ENCODE data around the gene RELN. TPM values are rescaled to one million over a fixed set of nuclear protein-coding genes. Genes with fewer than 3 reads are reported as not detected.

The RELN gene
- polyA plus RNA-seq, 1 donor: 5.0 TPM

DNA sequence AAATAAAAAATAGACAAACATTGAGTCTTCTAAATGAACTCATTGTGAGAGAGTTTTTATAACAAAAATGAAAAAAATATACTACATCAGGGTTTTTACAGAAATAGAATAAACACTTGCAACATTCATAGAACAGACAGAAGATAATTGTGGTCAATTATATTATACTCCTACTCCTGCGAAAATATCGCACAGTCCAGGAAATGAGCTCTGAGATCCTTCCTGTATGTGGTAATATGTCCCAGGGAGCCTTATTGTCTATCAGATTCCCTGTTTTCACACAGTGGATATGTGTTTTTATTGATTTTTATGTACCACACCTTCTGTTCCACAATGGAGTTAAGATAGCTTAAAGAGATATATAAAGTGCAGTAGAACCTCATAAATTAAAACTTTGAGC is 27.5 kb upstream of the RELN start:
- H3K9me3 ChIP-seq (ENCODE audit: control insufficient read depth, low read depth, low read length): peaks cover 3% of the 10 kb centered on the region
- H3K27me3 ChIP-seq (ENCODE audit: control insufficient read depth, insufficient read depth, low read length): no peaks in the 10 kb centered on the region
- no peak overlapping the region for H3K4me3 ChIP-seq (ENCODE audit: low read length)
- no peak for DNase-seq
- no peaks in the 10 kb centered on the region for H3K4me1 ChIP-seq (ENCODE audit: control insufficient read depth, insufficient read depth, low read length)
- H3K36me3 ChIP-seq (ENCODE audit: control insufficient read depth, insufficient read depth, low read length): no peaks in the 10 kb centered on the region
- WGBS (ENCODE audit: insufficient coverage, low lambda C conversion rate): 90% methylated on average over 2 of the region's 2 CpGs
- H3K27ac ChIP-seq (ENCODE audit: low read length): no peak overlapping the region

DNA sequence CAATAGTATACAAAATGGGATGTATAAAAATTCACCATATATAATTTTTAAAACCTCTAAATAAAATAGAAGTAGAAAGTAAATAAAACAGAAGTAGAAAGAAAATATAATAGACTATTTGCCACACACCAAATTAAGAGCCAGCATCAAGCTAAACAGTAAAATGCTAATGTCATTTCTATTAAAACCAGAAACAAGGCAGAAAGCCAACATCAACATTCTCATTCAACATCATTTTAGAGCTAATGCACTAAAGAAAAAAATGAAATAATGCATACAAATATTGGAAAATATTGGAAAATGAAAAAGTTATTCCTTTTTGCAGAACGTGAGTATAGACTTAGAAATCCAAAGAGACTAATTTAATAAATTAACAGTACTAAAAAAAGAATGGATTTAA is 23.4 kb upstream of the RELN start:
- no peaks in the 10 kb centered on the region for H3K4me1 ChIP-seq (ENCODE audit: control insufficient read depth, insufficient read depth, low read length)
- DNase-seq: no peak
- H3K4me3 ChIP-seq (ENCODE audit: low read length): no peak overlapping the region
- no peaks in the 10 kb centered on the region for H3K27me3 ChIP-seq (ENCODE audit: control insufficient read depth, insufficient read depth, low read length)
- no peaks in the 10 kb centered on the region for H3K9me3 ChIP-seq (ENCODE audit: control insufficient read depth, low read depth, low read length)
- WGBS (ENCODE audit: insufficient coverage, low lambda C conversion rate): 0% methylated on average over 1 of the region's 1 CpG
- no peak overlapping the region for H3K27ac ChIP-seq (ENCODE audit: low read length)
- no peaks in the 10 kb centered on the region for H3K36me3 ChIP-seq (ENCODE audit: control insufficient read depth, insufficient read depth, low read length)

DNA sequence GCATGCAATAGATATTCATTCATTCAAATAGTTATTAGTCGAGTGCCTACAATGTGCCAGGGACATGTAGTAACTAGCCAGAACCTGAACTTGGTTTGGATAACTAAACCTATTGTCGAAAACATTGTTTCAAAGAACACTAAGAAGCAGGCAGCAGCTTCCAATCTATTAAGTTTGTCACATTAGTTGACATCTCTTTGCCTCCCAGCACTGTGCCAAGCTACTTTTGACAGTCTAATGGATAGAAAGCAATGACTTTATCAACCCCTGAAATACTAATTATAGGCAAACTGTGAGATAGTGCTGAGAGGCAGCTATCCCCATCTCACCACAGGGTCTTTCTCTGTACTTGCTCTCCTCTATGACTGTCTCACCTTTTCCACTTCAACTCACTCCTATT is 22.4 kb upstream of the RELN start:
- H3K4me3 ChIP-seq (ENCODE audit: low read length): no peak overlapping the region
- DNase-seq: no peak
- H3K9me3 ChIP-seq (ENCODE audit: control insufficient read depth, low read depth, low read length): no peaks in the 10 kb centered on the region
- H3K27ac ChIP-seq (ENCODE audit: low read length): no peak overlapping the region
- no CpG with 5 or more reads among the region's 2 CpGs for WGBS (ENCODE audit: insufficient coverage, low lambda C conversion rate)
- H3K27me3 ChIP-seq (ENCODE audit: control insufficient read depth, insufficient read depth, low read length): no peaks in the 10 kb centered on the region
- no peaks in the 10 kb centered on the region for H3K36me3 ChIP-seq (ENCODE audit: control insufficient read depth, insufficient read depth, low read length)
- no peaks in the 10 kb centered on the region for H3K4me1 ChIP-seq (ENCODE audit: control insufficient read depth, insufficient read depth, low read length)

DNA sequence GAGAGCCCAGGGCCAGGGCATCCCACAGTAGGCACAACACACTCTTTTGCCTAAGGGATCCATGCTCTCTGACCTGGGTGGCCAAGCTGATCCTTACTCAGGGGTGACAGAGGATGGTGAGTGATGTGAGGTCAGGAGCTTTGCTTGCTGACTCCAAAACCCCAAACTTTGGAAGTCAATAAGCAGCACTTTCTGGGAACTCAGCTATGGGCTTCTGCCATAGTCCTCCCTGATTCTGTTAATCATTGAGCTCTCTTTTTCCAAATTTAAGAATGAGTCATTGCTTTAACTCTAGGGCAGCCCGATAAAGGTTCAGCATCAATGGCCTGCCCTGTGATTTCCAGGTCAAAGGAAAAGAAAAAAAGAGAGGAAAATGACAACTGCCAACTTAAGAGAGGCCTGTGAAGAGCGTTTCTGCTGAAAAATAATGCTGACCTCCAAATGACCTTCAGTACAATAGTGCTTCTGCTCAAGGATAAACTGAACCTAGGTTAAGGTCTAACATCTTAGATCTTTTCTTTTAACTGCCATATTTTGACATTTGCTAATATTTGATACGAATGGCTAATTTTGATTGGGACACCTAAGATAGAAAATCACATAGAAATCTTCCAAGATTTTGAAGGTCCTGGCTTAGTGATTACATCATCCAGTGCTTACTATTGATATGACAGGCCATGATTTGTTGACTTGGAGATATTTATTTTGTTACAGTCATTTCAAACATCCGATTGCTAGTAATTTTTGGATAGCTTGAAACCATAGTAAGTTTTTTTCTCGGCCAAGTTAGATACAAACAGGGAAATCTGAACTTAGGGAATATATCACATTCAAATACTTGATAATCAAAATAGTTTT is 20.8 kb upstream of the RELN start:
- no peak for DNase-seq
- H3K36me3 ChIP-seq (ENCODE audit: control insufficient read depth, insufficient read depth, low read length): no peaks in the 10 kb centered on the region
- no peaks in the 10 kb centered on the region for H3K27me3 ChIP-seq (ENCODE audit: control insufficient read depth, insufficient read depth, low read length)
- no peak overlapping the region for H3K27ac ChIP-seq (ENCODE audit: low read length)
- no peaks in the 10 kb centered on the region for H3K9me3 ChIP-seq (ENCODE audit: control insufficient read depth, low read depth, low read length)
- 100% methylated on average over 1 of the region's 5 CpGs for WGBS (ENCODE audit: insufficient coverage, low lambda C conversion rate)
- H3K4me1 ChIP-seq (ENCODE audit: control insufficient read depth, insufficient read depth, low read length): no peaks in the 10 kb centered on the region
- H3K4me3 ChIP-seq (ENCODE audit: low read length): no peak overlapping the region

DNA sequence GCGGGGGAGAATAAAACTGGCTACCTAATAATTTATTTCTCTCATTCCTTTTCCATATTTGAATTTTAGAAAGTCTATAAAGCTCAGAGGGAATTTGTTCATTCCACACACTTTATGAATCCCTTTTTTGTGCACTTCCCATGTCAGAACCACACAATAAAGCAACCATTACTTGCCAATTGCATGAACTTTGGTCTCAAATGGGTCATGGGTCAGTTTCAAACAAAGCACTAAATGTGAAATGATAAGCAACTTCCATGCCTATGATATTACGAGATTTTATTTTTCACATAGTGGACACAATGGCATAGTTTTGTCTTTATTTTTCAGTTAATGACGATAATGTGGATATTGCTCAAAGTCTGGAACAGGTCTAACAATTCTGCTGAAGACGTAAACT is 18.6 kb upstream of the RELN start:
- H3K4me3 ChIP-seq (ENCODE audit: low read length): no peak overlapping the region
- H3K27ac ChIP-seq (ENCODE audit: low read length): no peak overlapping the region
- no peaks in the 10 kb centered on the region for H3K4me1 ChIP-seq (ENCODE audit: control insufficient read depth, insufficient read depth, low read length)
- H3K9me3 ChIP-seq (ENCODE audit: control insufficient read depth, low read depth, low read length): no peaks in the 10 kb centered on the region
- 61% methylated on average over 3 of the region's 4 CpGs for WGBS (ENCODE audit: insufficient coverage, low lambda C conversion rate)
- no peak for DNase-seq
- H3K27me3 ChIP-seq (ENCODE audit: control insufficient read depth, insufficient read depth, low read length): no peaks in the 10 kb centered on the region
- H3K36me3 ChIP-seq (ENCODE audit: control insufficient read depth, insufficient read depth, low read length): no peaks in the 10 kb centered on the region

DNA sequence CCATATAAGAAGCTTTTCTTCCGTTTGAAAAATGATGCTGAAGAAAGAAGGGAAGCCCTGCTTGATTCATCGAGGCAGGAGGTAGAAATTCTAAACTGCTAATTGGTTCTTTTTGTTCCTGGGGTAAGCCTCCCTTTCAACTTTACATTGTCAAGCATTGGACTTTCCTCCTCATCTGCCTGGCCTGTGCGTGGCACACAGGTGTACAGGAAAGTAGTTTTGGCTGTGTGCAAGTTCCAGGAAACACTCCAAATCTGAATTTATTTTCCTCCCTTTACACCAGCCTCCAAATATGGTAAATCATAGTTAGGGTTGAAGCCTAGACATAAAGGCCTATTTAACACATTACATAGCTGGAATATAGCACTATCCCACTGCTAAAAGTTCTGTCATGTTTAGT is 18.2 kb upstream of the RELN start:
- WGBS (ENCODE audit: insufficient coverage, low lambda C conversion rate): no CpG with 5 or more reads among the region's 3 CpGs
- no peak overlapping the region for H3K27ac ChIP-seq (ENCODE audit: low read length)

DNA sequence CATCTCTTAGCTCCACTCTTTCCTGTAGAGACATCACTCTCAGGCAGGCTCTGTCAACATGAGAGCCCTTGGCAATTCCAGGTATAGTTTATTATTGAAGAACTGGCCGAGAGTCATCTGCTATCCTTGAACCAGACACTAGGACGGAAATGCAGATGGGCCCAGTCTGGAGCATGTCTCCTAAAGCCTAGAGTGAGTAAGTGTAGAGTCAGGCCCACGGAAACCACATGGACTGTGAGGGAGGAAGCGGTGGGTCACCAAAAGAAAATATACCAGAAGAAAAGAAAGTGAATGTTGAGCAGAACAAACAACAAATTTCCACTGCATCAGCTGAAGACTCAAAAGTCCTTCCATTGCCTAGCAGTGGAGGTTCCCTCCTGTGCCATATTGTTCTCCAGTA is 15.7 kb upstream of the RELN start:
- no peak overlapping the region for H3K27ac ChIP-seq (ENCODE audit: low read length)
- H3K36me3 ChIP-seq (ENCODE audit: control insufficient read depth, insufficient read depth, low read length): no peaks in the 10 kb centered on the region
- H3K4me3 ChIP-seq (ENCODE audit: low read length): no peak overlapping the region
- no peaks in the 10 kb centered on the region for H3K4me1 ChIP-seq (ENCODE audit: control insufficient read depth, insufficient read depth, low read length)
- no peaks in the 10 kb centered on the region for H3K27me3 ChIP-seq (ENCODE audit: control insufficient read depth, insufficient read depth, low read length)
- 100% methylated on average over 2 of the region's 4 CpGs for WGBS (ENCODE audit: insufficient coverage, low lambda C conversion rate)
- no peaks in the 10 kb centered on the region for H3K9me3 ChIP-seq (ENCODE audit: control insufficient read depth, low read depth, low read length)
- DNase-seq: no peak

More for the DNA sequence above, 18.2 kb upstream of the RELN start:
- no peak for DNase-seq
- Histone ChIP-seq H3K36me3 (ENCODE audit: control insufficient read depth, insufficient read depth, low read length) (no peaks in the 10 kb centered on the region), H3K27me3 (ENCODE audit: control insufficient read depth, insufficient read depth, low read length) (no peaks in the 10 kb centered on the region), H3K9me3 (ENCODE audit: control insufficient read depth, low read depth, low read length) (no peaks in the 10 kb centered on the region), H3K4me3 (ENCODE audit: low read length) (no peak overlapping the region), H3K4me1 (ENCODE audit: control insufficient read depth, insufficient read depth, low read length) (no peaks in the 10 kb centered on the region)

DNA sequence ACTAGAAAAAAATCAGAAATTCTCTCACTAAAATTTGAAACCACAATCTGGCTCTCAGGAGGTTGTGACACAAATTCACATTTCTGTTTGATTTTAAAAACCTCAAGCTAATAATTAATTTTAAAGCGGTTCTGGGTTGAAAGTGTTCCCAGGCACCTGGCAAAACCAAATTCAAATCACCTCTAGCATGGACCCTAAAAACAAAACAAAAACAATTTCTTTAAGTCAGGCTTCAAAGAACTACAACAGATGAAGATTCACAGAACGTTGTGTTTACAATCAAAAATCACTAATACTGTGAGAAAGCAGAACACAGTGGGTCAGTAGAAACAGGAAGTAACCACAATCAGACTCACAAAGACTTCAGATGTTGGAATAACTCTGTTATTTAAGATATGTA is 7.2 kb upstream of the RELN start:
- no peaks in the 10 kb centered on the region for H3K9me3 ChIP-seq (ENCODE audit: control insufficient read depth, low read depth, low read length)
- 71% methylated on average over 1 of the region's 2 CpGs for WGBS (ENCODE audit: insufficient coverage, low lambda C conversion rate)

DNA sequence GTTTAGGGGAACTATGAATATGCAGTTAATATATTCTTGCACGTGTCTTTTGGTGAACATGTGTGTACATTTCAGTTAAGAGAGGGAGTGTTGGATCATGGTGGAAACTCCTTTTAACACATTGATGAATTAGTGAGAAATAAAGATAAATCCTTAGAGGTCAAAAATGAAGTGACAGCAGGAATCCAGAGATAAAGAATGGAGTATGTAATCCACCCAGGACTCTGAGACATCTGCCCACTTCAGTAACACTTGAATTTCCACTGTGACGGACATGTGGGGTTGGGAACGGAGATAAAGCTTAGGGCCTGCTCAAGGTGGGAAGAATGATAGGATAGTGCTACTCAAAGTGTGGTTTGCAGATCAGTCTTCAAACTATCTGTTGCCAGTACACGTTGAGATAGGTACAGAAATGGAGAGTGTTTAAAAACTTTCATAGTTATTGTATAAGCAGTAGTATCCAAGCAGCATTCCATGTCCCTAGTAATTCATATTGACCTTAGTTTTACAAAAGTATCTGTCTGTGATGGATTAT is 6.6 kb upstream of the RELN start:
- Histone ChIP-seq H3K36me3 (ENCODE audit: control insufficient read depth, insufficient read depth, low read length) (no peaks in the 10 kb centered on the region), H3K9me3 (ENCODE audit: control insufficient read depth, low read depth, low read length) (no peaks in the 10 kb centered on the region), H3K27ac (ENCODE audit: low read length) (no peak overlapping the region), H3K4me3 (ENCODE audit: low read length) (no peak overlapping the region), H3K27me3 (ENCODE audit: control insufficient read depth, insufficient read depth, low read length) (peaks cover 10% of the 10 kb centered on the region), H3K4me1 (ENCODE audit: control insufficient read depth, insufficient read depth, low read length) (no peaks in the 10 kb centered on the region)
- no peak for DNase-seq
- 100% methylated on average over 1 of the region's 4 CpGs for WGBS (ENCODE audit: insufficient coverage, low lambda C conversion rate)

More for the DNA sequence above, 7.2 kb upstream of the RELN start:
- Histone ChIP-seq H3K36me3 (ENCODE audit: control insufficient read depth, insufficient read depth, low read length) (no peaks in the 10 kb centered on the region), H3K27ac (ENCODE audit: low read length) (no peak overlapping the region), H3K27me3 (ENCODE audit: control insufficient read depth, insufficient read depth, low read length) (peaks cover 4% of the 10 kb centered on the region), H3K4me1 (ENCODE audit: control insufficient read depth, insufficient read depth, low read length) (no peaks in the 10 kb centered on the region), H3K4me3 (ENCODE audit: low read length) (no peak overlapping the region)
- DNase-seq: no peak

DNA sequence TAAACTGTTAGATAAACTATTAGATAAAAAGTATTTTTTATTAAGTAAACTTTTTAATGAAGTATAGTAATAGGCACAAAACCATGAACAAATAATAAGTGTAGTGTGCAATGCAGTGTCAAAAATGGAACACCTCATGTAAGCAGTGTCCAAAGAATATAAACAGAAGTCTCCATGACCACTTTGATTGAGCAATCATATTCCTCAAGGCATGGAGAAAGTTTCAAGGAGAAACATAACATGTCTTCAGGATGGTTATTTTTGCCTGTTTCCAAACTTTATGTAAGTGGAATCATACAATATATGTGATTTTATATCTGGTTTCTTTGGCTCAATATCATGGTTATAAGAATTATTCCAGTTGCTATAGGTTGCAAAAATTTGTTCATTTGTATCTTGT is 6.1 kb upstream of the RELN start:
- no peak for DNase-seq
- Histone ChIP-seq H3K9me3 (ENCODE audit: control insufficient read depth, low read depth, low read length) (no peaks in the 10 kb centered on the region), H3K4me1 (ENCODE audit: control insufficient read depth, insufficient read depth, low read length) (no peaks in the 10 kb centered on the region), H3K36me3 (ENCODE audit: control insufficient read depth, insufficient read depth, low read length) (no peaks in the 10 kb centered on the region), H3K27ac (ENCODE audit: low read length) (no peak overlapping the region), H3K27me3 (ENCODE audit: control insufficient read depth, insufficient read depth, low read length) (peaks cover 15% of the 10 kb centered on the region), H3K4me3 (ENCODE audit: low read length) (no peak overlapping the region)

DNA sequence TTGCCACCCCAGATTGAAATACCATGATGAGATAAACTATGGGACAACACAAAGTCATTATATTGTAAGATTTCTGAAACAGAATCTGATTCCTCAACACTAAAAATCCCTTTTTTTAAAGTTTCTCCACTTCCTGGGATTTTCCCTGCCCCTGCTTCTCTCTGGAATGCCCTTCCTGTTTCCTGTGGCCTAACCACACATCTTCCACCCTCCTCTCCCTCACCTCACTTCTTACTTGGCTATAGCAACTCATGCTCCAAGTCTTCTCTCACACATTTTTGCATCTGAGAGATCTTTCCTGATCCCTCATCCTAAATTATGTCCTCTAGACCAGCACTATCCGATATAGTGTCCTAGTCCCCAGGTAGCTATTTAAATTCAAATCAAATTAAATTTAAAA is 4.1 kb upstream of the RELN start:
- DNase-seq: no peak
- WGBS (ENCODE audit: insufficient coverage, low lambda C conversion rate): no CpG with 5 or more reads among the region's 1 CpG
- no peaks in the 10 kb centered on the region for H3K4me1 ChIP-seq (ENCODE audit: control insufficient read depth, insufficient read depth, low read length)
- peaks cover 32% of the 10 kb centered on the region for H3K27me3 ChIP-seq (ENCODE audit: control insufficient read depth, insufficient read depth, low read length)
- no peaks in the 10 kb centered on the region for H3K36me3 ChIP-seq (ENCODE audit: control insufficient read depth, insufficient read depth, low read length)
- no peak overlapping the region for H3K27ac ChIP-seq (ENCODE audit: low read length)
- H3K4me3 ChIP-seq (ENCODE audit: low read length): no peak overlapping the region
- H3K9me3 ChIP-seq (ENCODE audit: control insufficient read depth, low read depth, low read length): peaks cover 3% of the 10 kb centered on the region
